A172 (cell line): ENCODE results near the gene OR13C8. TPM values are rescaled to one million over a fixed set of nuclear protein-coding genes. Genes with fewer than 3 reads are reported as not detected.

Experiments used
- DNase-seq: peaks from one replicate; pipeline ENCODE4 v3.0.0-alpha.2; 2015; ENCODE audit warnings: low spot score
- total RNA-seq: library from RNA; depleted of rRNA; stranded (reverse); fragments of >200 nt; shearing (Covaris generic); gene quantifications from 2 replicates; pipeline ENCODE4 v1.2.3, GENCODE V29; 2014; rRNA removed

The OR13C8 gene
- total RNA-seq, 1 experiment from 2014 or later: not detected

GRCh38 chr9:104617418-104617817 lies 48.5 kb downstream of the OR13C8 start:
- DNase-seq: no peak

- no peak for DNase-seq
These were observed 49.1 kb downstream of the OR13C8 start, which contains the start of gene OR13C9 for GRCh38 chr9:104618104-104618503. Gene OR13C9 (minus strand): TSS chr9:104618204. CDS start chr9:104618204, 0 bp downstream.

Other genes starting within 250 kb of the OR13C8 start
- gene OR13F1, start 64.9 kb upstream of the OR13C8 start, total RNA-seq: not detected in 2 replicates
- gene OR13C4, start 42.0 kb upstream of the OR13C8 start, total RNA-seq: not detected in 2 replicates
- gene OR13C3, start 32.3 kb upstream of the OR13C8 start, total RNA-seq: not detected in 2 replicates
- not detected in 2 replicates for gene OR13C5, start 30.2 kb downstream of the OR13C8 start, total RNA-seq
- not detected in 2 replicates for gene OR13C2, start 36.5 kb downstream of the OR13C8 start, total RNA-seq
- not detected in 2 replicates for gene OR13C9, start 49.0 kb downstream of the OR13C8 start, total RNA-seq
- not detected in 2 replicates for gene OR13D1, start 125.3 kb downstream of the OR13C8 start, total RNA-seq
- gene NIPSNAP3A, start 178.5 kb downstream of the OR13C8 start, total RNA-seq: 103 and 105 TPM in 2 replicates
- 0.14 TPM in 1 of 2 replicates, not detected in the other for gene NIPSNAP3B, start 195.0 kb downstream of the OR13C8 start, total RNA-seq